HEK293 (cell line): Measurements from ENCODE around the gene QPCTL.

Experiments
- CTCF ChIA-PET: fragments of 350-600 bp; formaldehyde crosslinking; extraction: SDS; loops from one replicate; lab custom pipeline; 2021; ENCODE audit warnings: antibody characterized with exemption; lab: Yijun Ruan, JAX
- POLR2A ChIA-PET: fragments of 300-600 bp; formaldehyde crosslinking; extraction: SDS; loops from one replicate; lab custom pipeline; 2020; ENCODE audit warnings: antibody characterized with exemption, inconsistent platforms; lab: Yijun Ruan, JAX
- H3K27ac ChIP-seq: fragments of 200-500 bp; sonication (Bioruptor generic); 2 replicates; pipeline ENCODE4 v1.5.1; 2014; ENCODE audit warnings: low read depth, low read length, control low read depth, inconsistent platforms; ENCODE audit errors: extremely low read depth
- H3K36me3 ChIP-seq, 2 experiments: fragments of 200-500 bp in 1 of 2; sonication (Bioruptor generic) in 1 of 2; 1 replicate in 1 of 2; 2 replicates in 1 of 2; pipeline ENCODE4 v1.5.1; 2014 to 2017; ENCODE audit warnings: inconsistent platforms in 2 of 2, low read length in 2 of 2; ENCODE audit not compliant: control insufficient read depth in 2 of 2, insufficient read depth in 1 of 2
- H3K4me1 ChIP-seq: fragments of 200-500 bp; sonication (Bioruptor generic); 2 replicates; pipeline ENCODE4 v1.5.1; 2014; ENCODE audit warnings: mild to moderate bottlenecking, low read length, inconsistent platforms; ENCODE audit not compliant: control insufficient read depth, insufficient read depth
- H3K4me3 ChIP-seq: 2 replicates; pipeline ENCODE4 v1.5.1; 2011; ENCODE audit warnings: low read depth, mild to moderate bottlenecking, control low read depth, low read length, moderate library complexity
- H3K9me3 ChIP-seq: fragments of 200-500 bp; sonication (Bioruptor generic); 2 replicates; pipeline ENCODE4 v1.5.1; 2014; ENCODE audit warnings: low read depth, low read length, inconsistent platforms; ENCODE audit not compliant: control insufficient read depth, insufficient read depth
- ATF2 ChIP-seq: fragments of 450-650 bp; formaldehyde crosslinking; IDR thresholded peaks from 2 replicates; pipeline ENCODE4 v1.5.1; 2016; ENCODE audit warnings: missing biosample characterization, missing genetic modification characterization, low read depth
- GLI2 ChIP-seq: fragments of 450-650 bp; formaldehyde crosslinking; IDR thresholded peaks from 2 replicates; pipeline ENCODE4; 2017; ENCODE audit warnings: missing biosample characterization, missing genetic modification characterization, low read depth, borderline replicate concordance
- HIC1 ChIP-seq: fragments of 450-650 bp; formaldehyde crosslinking; IDR thresholded peaks from 2 replicates; pipeline ENCODE4 v1.5.1; 2016; ENCODE audit warnings: missing biosample characterization, missing genetic modification characterization
- IKZF3 ChIP-seq: fragments of 450-650 bp; IDR thresholded peaks from 2 replicates; pipeline ENCODE4 v1.5.0; 2018; ENCODE audit warnings: missing biosample characterization, mild to moderate bottlenecking, missing genetic modification characterization, moderate library complexity
- KLF9 ChIP-seq: fragments of 450-650 bp; formaldehyde crosslinking; IDR thresholded peaks from 2 replicates; pipeline ENCODE4 v1.5.1; 2016; ENCODE audit warnings: missing biosample characterization, missing genetic modification characterization, low read depth
- OSR2 ChIP-seq: fragments of 450-650 bp; formaldehyde crosslinking; IDR thresholded peaks from 2 replicates; pipeline ENCODE4 v1.5.1; 2016; ENCODE audit warnings: missing biosample characterization, missing genetic modification characterization
- TCF7L2 ChIP-seq: IDR thresholded peaks from 2 replicates; pipeline ENCODE4 v1.6.1; 2011; ENCODE audit warnings: low read depth, mild to moderate bottlenecking, inconsistent platforms, low read length, moderate library complexity, borderline replicate concordance
- TSHZ1 ChIP-seq: fragments of 450-650 bp; formaldehyde crosslinking; IDR thresholded peaks from 2 replicates; pipeline ENCODE4 v1.5.1; 2016; ENCODE audit warnings: missing biosample characterization, missing genetic modification characterization, borderline replicate concordance
- YY1 ChIP-seq: fragments of 450-650 bp; formaldehyde crosslinking; IDR thresholded peaks from 2 replicates; pipeline ENCODE4 v1.5.1; 2018; ENCODE audit warnings: missing biosample characterization, missing genetic modification characterization
- ZBTB17 ChIP-seq: fragments of 450-650 bp; formaldehyde crosslinking; IDR thresholded peaks from 2 replicates; pipeline ENCODE4 v1.5.1; 2016; ENCODE audit warnings: missing biosample characterization, missing genetic modification characterization
- ZBTB26 ChIP-seq: fragments of 450-650 bp; formaldehyde crosslinking; optimal IDR thresholded peaks from 2 replicates; pipeline ENCODE3; 2016; ENCODE audit warnings: missing biosample characterization, mild to moderate bottlenecking, missing genetic modification characterization
- ZFP69B ChIP-seq: fragments of 450-650 bp; formaldehyde crosslinking; IDR thresholded peaks from 2 replicates; pipeline ENCODE4 v1.5.1; 2016; ENCODE audit warnings: missing biosample characterization, missing genetic modification characterization
- ZNF121 ChIP-seq: fragments of 450-650 bp; formaldehyde crosslinking; IDR thresholded peaks from 2 replicates; pipeline ENCODE4 v1.5.1; 2016; ENCODE audit warnings: missing biosample characterization, missing genetic modification characterization
- ZNF133 ChIP-seq: fragments of 450-650 bp; formaldehyde crosslinking; IDR thresholded peaks from 2 replicates; pipeline ENCODE4 v1.5.1; 2016; ENCODE audit warnings: missing biosample characterization, missing genetic modification characterization
- ZNF19 ChIP-seq: fragments of 450-650 bp; formaldehyde crosslinking; IDR thresholded peaks from 2 replicates; pipeline ENCODE4; 2016; ENCODE audit warnings: missing biosample characterization, missing genetic modification characterization, low read depth
- ZNF324 ChIP-seq: fragments of 450-650 bp; formaldehyde crosslinking; IDR thresholded peaks from 2 replicates; pipeline ENCODE4 v1.5.1; 2016; ENCODE audit warnings: missing biosample characterization, missing genetic modification characterization
- ZNF341 ChIP-seq: fragments of 450-650 bp; formaldehyde crosslinking; IDR thresholded peaks from 2 replicates; pipeline ENCODE4; 2016; ENCODE audit warnings: low read depth, missing biosample characterization, missing genetic modification characterization
- ZNF366 ChIP-seq: fragments of 450-650 bp; formaldehyde crosslinking; conservative IDR thresholded peaks from 2 replicates; pipeline ENCODE4 v1.5.1; 2016; ENCODE audit warnings: missing biosample characterization, missing genetic modification characterization
- ZNF501 ChIP-seq: fragments of 450-650 bp; formaldehyde crosslinking; IDR thresholded peaks from 2 replicates; pipeline ENCODE4 v1.5.1; 2016; ENCODE audit warnings: missing biosample characterization, missing genetic modification characterization
- ZNF549 ChIP-seq: fragments of 450-650 bp; IDR thresholded peaks from 2 replicates; pipeline ENCODE4 v1.5.1; 2018; ENCODE audit warnings: missing biosample characterization, missing genetic modification characterization, mild to moderate bottlenecking, inconsistent platforms, moderate library complexity
- ZNF555 ChIP-seq: fragments of 450-650 bp; formaldehyde crosslinking; conservative IDR thresholded peaks from 2 replicates; pipeline ENCODE4 v1.5.1; 2017; ENCODE audit warnings: missing biosample characterization, mild to moderate bottlenecking, missing genetic modification characterization, inconsistent platforms
- ZNF626 ChIP-seq: fragments of 450-650 bp; sonication (Bioruptor Pico); formaldehyde crosslinking; IDR thresholded peaks from 2 replicates; pipeline ENCODE4 v1.5.1; 2018; ENCODE audit warnings: missing biosample characterization, missing genetic modification characterization, inconsistent platforms
- ZNF837 ChIP-seq: fragments of 450-650 bp; formaldehyde crosslinking; IDR thresholded peaks from 2 replicates; pipeline ENCODE4 v1.5.1; 2016; ENCODE audit warnings: missing biosample characterization, missing genetic modification characterization

Gene QPCTL

GRCh38 chr19:45692187-45693105 is at the start of gene QPCTL (continued):
- TF ChIP-seq ZBTB26 (tag by site-specific recombination), result peak; percentile 58
- no peak for TF ChIP-seq TSHZ1 (tag by site-specific recombination)
- no peak for TF ChIP-seq ZNF549 (tag by site-specific recombination)
- TF ChIP-seq ZNF121, result no peak
- TF ChIP-seq ZNF324 (tag by site-specific recombination), result 0 out of 2 replicates have a peak, but pooled peaks have one; percentile 34
- TF ChIP-seq KLF9 (tag by site-specific recombination), result peak; percentile 44

GRCh38 chr19:45643024-45643926 is 49.2 kb upstream of the QPCTL start:
- peaks cover 12% of the 10 kb centered on the region for H3K4me1 ChIP-seq
- no peaks in the 10 kb centered on the region for H3K9me3 ChIP-seq
- ChIA-PET POLR2A (interaction anchor here (0.5 to 1.2 kb wide), 4 partner anchors 27 to 64 kb away, joined by 3 to 5 read pairs (median 3); no protein-coding TSS in a partner anchor), CTCF (interaction anchor here (0.6 to 7.8 kb wide), 41 partner anchors 9 to 955 kb away, joined by 3 to 155 read pairs (median 6); partner anchors contain the start of genes GIPR, GPR4, OPA3 and QPCTL)
- H3K4me3 ChIP-seq, result no peak overlapping the region
- no peaks in the 10 kb centered on the region; a peak in 1 of 3 replicates for H3K36me3 ChIP-seq
- no peak overlapping the region for H3K27ac ChIP-seq
- no peak for TF ChIP-seq ZNF626 (tag by site-specific recombination)
- no peak for TF ChIP-seq YY1 (tag by site-specific recombination)
- no peak for TF ChIP-seq OSR2 (tag by site-specific recombination)
- TF ChIP-seq ZNF837, result no peak
- TF ChIP-seq ZNF555 (tag by site-specific recombination), result no peak
- TF ChIP-seq ZNF341 (tag by site-specific recombination), result no peak
- TF ChIP-seq IKZF3, result 0 out of 2 replicates have a peak, but pooled peaks have one; percentile 30
- no peak for TF ChIP-seq ATF2 (tag by site-specific recombination)
- no peak for TF ChIP-seq TCF7L2
- TF ChIP-seq ZNF133, result no peak
- peak; percentile 50 for TF ChIP-seq ZNF366 (tag by site-specific recombination)
- no peak for TF ChIP-seq GLI2 (tag by site-specific recombination)
- peak; percentile 15; the same call in 1 of the 2 replicates for TF ChIP-seq HIC1 (tag by site-specific recombination)
- TF ChIP-seq ZBTB17, result peak; percentile 54
- peak; percentile 46; the same call in 1 of the 2 replicates for TF ChIP-seq ZFP69B (tag by site-specific recombination)
- TF ChIP-seq ZNF501 (tag by site-specific recombination), result 0 out of 2 replicates have a peak, but pooled peaks have one; percentile 25
- no peak for TF ChIP-seq ZNF19 (tag by site-specific recombination)
